Hepatocyte (in vitro differentiated cells): Measurements from ENCODE around the gene MPEG1. TPM values are rescaled to one million over a fixed set of nuclear protein-coding genes. Genes with fewer than 3 reads are reported as not detected.

ENCODE experiments used
- DNase-seq: peaks from one replicate; pipeline ENCODE4 v3.0.0-alpha.2; 2016; ENCODE audit warnings: low spot score
- H2AFZ ChIP-seq: fragments of 200-600 bp; sonication (generic); 2 replicates; pipeline ENCODE4 v1.6.0; 2016; ENCODE audit warnings: antibody characterized with exemption, mild to moderate bottlenecking
- H3K27ac ChIP-seq: fragments of 200-600 bp; sonication (generic); 2 replicates; pipeline ENCODE4 v1.5.1; 2016; ENCODE audit warnings: mild to moderate bottlenecking
- H3K27me3 ChIP-seq: fragments of 200-600 bp; sonication (generic); 2 replicates; pipeline ENCODE4 v1.6.1; 2016
- H3K36me3 ChIP-seq: fragments of 200-600 bp; sonication (generic); replicated peaks from 2 replicates; pipeline ENCODE4 v1.5.1; 2016; ENCODE audit warnings: low read depth; ENCODE audit not compliant: insufficient read depth
- H3K4me1 ChIP-seq: fragments of 200-600 bp; sonication (generic); 2 replicates; pipeline ENCODE4 v1.5.1; 2016; ENCODE audit warnings: mild to moderate bottlenecking, moderate library complexity; ENCODE audit not compliant: insufficient read depth
- H3K4me2 ChIP-seq: fragments of 200-600 bp; sonication (generic); 2 replicates; pipeline ENCODE4 v1.6.0; 2016
- H3K4me3 ChIP-seq: fragments of 200-600 bp; sonication (generic); 2 replicates; pipeline ENCODE4 v1.5.1; 2016; ENCODE audit warnings: mild to moderate bottlenecking
- H3K79me2 ChIP-seq: fragments of 200-600 bp; sonication (generic); 2 replicates; pipeline ENCODE4 v1.6.0; 2017; ENCODE audit warnings: mild to moderate bottlenecking
- H3K9me2 ChIP-seq: fragments of 200-600 bp; sonication (generic); replicated peaks from 2 replicates; pipeline ENCODE4 v1.6.0; 2017; ENCODE audit warnings: mild to moderate bottlenecking; ENCODE audit not compliant: insufficient read depth
- H3K9me3 ChIP-seq: fragments of 200-600 bp; sonication (generic); 2 replicates; pipeline ENCODE4 v1.5.1; 2016; ENCODE audit warnings: low read depth, mild to moderate bottlenecking
- H4K20me1 ChIP-seq: fragments of 200-600 bp; sonication (generic); 2 replicates; pipeline ENCODE4 v1.6.0; 2016; ENCODE audit warnings: mild to moderate bottlenecking; ENCODE audit not compliant: insufficient read depth, poor library complexity, severe bottlenecking
- CTCF ChIP-seq: fragments of 200-600 bp; sonication (generic); IDR thresholded peaks from 2 replicates; pipeline ENCODE4 v1.5.1; 2016; ENCODE audit warnings: antibody characterized with exemption, mild to moderate bottlenecking; ENCODE audit not compliant: poor library complexity
- EZH2 ChIP-seq: fragments of 200-600 bp; sonication (generic); IDR thresholded peaks from 2 replicates; pipeline ENCODE4 v1.6.1; 2016; ENCODE audit warnings: antibody characterized with exemption, mild to moderate bottlenecking, borderline replicate concordance
- EZH2phosphoT487 ChIP-seq: fragments of 200-600 bp; sonication (generic); IDR thresholded peaks from one replicate; pipeline ENCODE4 v1.6.1; 2018; ENCODE audit warnings: antibody characterized with exemption, mild to moderate bottlenecking, low read depth, moderate library complexity; ENCODE audit not compliant: unreplicated experiment, severe bottlenecking
- WGBS: methylation state at CpG from one replicate; pipeline ENCODE4 v1.1.6; 2016; ENCODE audit warnings: low lambda C conversion rate; ENCODE audit errors: missing lambda C conversion rate; 5-methylcytosine and 5-hydroxymethylcytosine counted together
- polyA plus RNA-seq: library from polyadenylated mRNA; unstranded; fragments of >200 nt; fragmentation: Nextera tagmentation; extraction: Ambion mirVana; gene quantifications from 2 replicates; pipeline ENCODE4 v1.2.1, GENCODE V29; 2016
- total RNA-seq: library from RNA; depleted of rRNA; stranded (reverse); fragments of >200 nt; gene quantifications from 2 replicates; pipeline ENCODE4 v1.2.3, GENCODE V29; 2014

The MPEG1 gene
- total and polyA plus RNA-seq, 2 experiments from 2014 or later: 0.57 TPM; not detected in 1

- TF ChIP-seq CTCF (no peak), EZH2 (no peak), EZH2phosphoT487 (no peak)
- H3K36me3 ChIP-seq: peaks cover 5% of the 10 kb centered on the region
- no peak overlapping the region for H3K27ac ChIP-seq
- H3K9me3 ChIP-seq: no peaks in the 10 kb centered on the region
- 100% methylated on average over 2 of the region's 2 CpGs for WGBS
- H3K4me1 ChIP-seq: peaks cover 5% of the 10 kb centered on the region
- DNase-seq: no peak
- H3K79me2 ChIP-seq: no peaks in the 10 kb centered on the region
- no peaks in the 10 kb centered on the region for H3K27me3 ChIP-seq
- no peak overlapping the region for H3K4me2 ChIP-seq
- no peaks in the 10 kb centered on the region for H4K20me1 ChIP-seq
- H3K4me3 ChIP-seq: no peak overlapping the region
- H3K9me2 ChIP-seq: no peaks in the 10 kb centered on the region
- H2AFZ ChIP-seq: no peak overlapping the region
Measured at GRCh38 chr11:59196777-59197176, 15.9 kb downstream of the MPEG1 start.

GRCh38 chr11:59195586-59195985, 17.1 kb downstream of the MPEG1 start:
- Histone ChIP-seq H3K4me3 (no peak overlapping the region), H2AFZ (no peak overlapping the region), H3K9me2 (no peaks in the 10 kb centered on the region), H3K4me1 (peaks cover 5% of the 10 kb centered on the region), H3K27ac (no peak overlapping the region), H3K9me3 (no peaks in the 10 kb centered on the region), H3K36me3 (peaks cover 5% of the 10 kb centered on the region), H3K4me2 (no peak overlapping the region), H4K20me1 (no peaks in the 10 kb centered on the region), H3K79me2 (no peaks in the 10 kb centered on the region), H3K27me3 (no peaks in the 10 kb centered on the region)
- TF ChIP-seq EZH2phosphoT487 (no peak), CTCF (no peak), EZH2 (no peak)
- DNase-seq: no peak
- WGBS: 88% methylated on average over 4 of the region's 4 CpGs

DNA sequence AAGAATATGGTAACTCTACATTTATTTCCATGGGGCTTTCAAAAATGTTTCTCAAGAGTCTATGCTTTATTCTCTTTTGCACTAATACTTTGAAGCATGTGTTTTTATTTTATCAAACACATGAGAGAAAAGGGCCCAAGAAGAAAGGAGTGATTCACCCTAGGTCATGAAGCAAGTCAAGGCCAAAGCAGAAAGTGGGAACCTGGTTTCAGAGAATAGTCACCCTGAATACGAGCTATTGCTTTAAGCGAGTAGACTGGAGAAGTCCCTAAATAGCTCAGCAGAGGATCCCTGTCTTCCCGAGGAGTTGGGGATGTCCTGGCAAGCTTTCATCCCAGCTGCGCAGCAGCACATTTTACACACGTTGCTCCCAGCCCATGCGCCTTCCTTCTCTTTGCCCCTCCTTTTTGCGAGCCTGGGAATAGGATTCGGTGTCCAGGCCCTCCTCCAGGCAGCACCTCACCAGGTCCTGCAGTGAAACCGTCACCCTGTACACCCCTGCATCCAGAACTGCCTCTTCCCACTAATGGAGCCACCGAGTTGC, 19.1 kb downstream of the MPEG1 start:
- 96% methylated on average over 10 of the region's 10 CpGs for WGBS
- TF ChIP-seq EZH2 (no peak), EZH2phosphoT487 (no peak), CTCF (no peak)

More for the DNA sequence above, 19.1 kb downstream of the MPEG1 start:
- Histone ChIP-seq H3K9me2 (no peaks in the 10 kb centered on the region), H3K27me3 (no peaks in the 10 kb centered on the region), H2AFZ (no peak overlapping the region), H3K4me1 (peaks cover 5% of the 10 kb centered on the region), H3K4me2 (no peak overlapping the region), H3K36me3 (peaks cover 5% of the 10 kb centered on the region), H3K27ac (no peak overlapping the region), H4K20me1 (no peaks in the 10 kb centered on the region), H3K4me3 (no peak overlapping the region), H3K9me3 (no peaks in the 10 kb centered on the region), H3K79me2 (peaks cover under 1% of the 10 kb centered on the region)
- no peak for DNase-seq
